ENCODE results near the gene KCTD3.
A peak's percentile ranks its signal among the peaks of the same experiment; 100 is the strongest.

KCTD3 gene

DNA sequence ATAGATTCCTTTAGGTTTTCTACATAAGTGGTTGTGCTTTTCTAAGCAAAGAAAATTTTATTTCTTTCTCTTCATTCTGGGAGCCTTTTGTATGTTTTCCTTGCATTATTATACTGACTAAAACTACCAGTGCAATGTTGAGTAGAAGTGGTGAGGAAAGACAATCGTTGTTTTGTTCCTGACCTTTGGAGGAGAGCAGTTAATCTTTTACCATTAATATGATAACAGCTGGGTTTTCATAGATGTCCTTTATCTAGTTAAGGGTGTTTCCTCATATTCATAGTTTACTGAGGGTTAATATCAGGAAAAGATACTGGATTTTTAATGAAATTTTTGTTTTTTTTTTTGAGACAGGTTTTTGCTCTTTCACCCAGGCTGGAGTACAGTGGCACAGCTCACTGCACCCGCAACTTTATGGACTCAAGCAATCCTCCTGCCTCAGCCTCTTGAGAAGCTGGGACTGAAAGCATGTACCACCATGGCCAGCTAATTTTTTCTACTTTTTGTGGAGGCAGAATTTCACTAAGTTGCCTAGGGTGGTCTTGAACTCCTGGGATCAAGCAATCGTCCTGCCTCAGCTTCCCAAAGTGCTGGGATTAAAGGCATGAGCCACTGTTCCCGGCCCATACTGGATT is 9.0 kb upstream of the KCTD3 start:
- DNase-seq, result no peak

DNA sequence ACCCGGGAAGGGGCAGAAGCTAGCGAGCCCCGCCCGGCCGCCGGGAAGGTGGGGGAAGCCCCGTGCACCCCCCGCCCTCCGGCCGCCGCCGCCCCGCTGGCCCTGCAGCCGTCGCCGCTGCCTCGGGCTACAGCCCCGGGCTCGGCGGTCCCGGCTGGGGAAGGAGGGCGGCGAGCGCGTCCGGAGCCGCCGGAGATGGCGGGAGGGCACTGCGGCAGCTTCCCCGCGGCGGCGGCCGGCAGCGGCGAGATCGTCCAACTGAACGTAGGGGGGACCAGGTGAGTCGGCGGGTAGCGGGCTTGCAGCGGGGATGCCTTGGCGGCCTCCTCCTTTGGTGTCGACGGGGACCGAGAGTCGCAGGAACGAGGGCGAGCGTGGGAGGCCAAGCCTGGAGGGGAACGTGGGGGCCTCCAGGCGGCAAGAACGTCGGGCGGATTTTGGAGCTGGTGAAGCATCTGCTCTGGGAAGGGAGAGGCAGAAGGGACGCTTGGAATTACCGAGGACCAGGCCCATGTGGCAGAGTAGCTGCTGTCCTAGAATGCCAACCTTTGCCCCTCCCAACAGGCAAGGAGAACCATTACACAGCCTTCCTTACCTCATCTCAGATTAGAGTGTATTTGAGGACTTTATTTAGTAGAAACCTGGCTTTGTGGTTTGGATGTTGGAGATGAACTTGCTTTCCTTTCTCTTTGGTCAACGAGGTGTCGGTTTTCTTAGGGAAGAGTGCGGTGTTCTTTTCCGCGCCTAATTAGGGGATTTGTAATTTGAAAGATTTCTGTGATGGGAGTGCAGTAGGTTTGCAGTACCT is 591 bp downstream of the KCTD3 start:
- peak; percentile 65 for DNase-seq

DNA sequence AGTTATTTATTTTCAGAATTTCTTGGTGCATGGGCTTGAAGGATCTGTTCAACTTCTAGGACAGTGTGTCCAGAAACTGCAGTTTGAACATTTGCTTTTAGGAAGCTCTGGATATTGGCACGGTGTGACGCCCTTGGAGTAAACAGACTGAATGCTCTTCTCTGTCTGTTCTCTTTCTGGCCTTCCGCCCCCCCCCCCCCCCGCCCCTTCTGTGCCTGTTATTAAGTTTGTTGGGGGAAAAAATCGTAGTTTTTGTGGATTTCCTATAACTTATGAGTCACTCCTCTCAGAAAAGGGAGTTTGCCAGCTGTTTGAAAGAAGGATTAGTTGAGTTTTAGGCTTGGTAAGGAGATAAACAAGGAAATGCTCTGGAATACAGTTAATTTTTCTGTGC is 1.2 kb downstream of the KCTD3 start:
- no peak for DNase-seq

DNA sequence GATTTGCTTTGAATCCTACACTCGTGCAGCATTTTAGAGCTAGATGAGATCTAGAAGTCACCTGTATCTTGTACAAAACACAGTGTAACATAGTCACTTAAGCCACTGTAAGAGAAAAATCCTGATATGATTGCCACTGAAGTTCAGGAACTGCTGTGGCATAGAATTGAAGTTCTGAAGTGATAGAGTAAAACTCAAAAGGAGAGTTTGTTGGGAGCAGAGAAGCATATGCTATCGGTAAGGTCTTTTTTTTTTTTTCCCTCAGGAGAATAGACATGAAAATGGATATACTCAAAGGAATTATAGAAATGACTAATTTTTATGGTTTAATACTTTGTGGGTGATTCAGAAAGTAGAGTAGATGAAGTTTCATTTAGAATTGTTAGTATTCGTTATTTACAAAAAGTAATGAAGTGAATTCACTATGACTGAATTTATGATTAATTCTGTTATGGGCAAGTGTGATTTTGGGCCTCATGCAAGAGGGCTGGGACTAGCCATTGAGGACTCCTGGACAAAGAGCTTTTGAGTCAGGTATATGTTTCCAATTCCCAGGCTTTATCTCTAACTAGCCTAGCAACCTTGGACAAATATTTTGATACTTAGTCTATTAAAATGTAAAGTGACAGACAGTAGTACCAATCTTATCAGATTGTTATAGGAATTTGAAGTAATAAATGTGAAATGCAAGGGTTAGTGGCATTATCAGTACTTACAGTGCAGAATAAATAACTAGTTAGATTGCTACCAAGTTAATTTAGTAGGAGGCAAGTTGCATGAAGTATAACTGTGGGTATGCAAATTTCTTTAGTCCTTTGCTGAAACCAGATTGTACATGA is 3.1 kb downstream of the KCTD3 start:
- no peak for DNase-seq

DNA sequence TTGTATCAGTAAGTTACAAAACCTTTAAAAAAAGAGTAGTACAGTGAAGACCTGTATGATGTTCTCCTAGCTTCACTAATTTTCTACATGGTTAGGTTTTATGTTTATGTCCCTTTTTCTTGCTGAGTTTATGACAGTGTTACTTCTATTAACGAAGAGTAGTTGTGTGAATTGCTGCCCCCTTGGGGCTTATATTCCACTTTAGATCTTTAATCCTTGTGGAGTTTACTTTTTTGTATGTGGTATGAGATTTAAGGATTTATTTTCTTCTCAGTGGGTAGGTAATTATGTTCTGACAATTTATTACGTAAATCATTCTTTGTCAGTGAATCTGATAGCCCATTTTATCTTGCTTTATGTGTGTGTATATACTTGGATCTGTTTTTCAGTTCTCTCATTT is 14.8 kb downstream of the KCTD3 start:
- DNase-seq, result no peak

DNA sequence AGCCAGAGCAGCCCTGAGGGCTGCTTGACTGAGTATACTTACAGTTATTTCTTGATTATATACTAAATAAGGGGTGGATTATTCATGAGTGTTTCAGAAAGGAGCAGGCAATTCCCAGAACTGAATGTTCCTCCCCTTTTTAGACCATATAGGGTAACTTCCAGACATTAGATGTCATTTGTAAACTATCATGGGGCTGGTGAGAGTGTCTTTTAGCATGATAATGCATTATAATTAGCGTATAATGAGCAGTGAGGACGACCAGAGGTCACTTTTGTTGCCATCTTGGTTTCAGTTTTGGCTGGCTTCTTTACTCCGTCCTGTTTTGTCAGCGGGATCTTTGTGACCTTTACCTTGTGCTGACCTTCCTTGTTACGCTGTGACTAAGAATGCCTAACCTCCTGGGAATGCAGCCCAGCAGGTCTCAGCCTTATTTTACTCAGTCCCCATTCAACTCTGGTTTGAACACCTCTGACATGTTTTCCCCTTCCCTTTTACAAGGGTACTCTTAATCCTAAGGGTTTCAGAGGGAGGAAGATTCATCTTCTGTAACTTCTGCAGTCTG is 16.2 kb downstream of the KCTD3 start:
- no peak for DNase-seq

DNA sequence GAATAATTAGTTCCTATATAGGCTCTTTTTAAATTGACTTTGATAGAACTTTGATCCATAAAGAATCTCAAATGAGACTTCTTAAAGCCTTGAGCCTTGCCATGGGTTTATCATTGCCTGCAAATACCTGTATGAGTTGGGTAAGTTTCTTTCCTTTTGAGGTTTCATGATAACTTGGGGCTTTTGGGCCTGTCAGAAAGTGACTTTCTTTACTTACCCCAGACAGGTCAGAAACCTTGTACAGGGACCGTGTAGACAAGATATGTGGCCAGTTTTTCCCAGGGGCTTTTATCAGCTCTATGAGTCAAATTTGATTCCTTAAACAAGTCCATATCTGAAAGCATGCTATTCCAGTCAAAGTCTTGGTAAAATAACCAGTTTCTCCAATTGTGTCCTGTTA is 17.3 kb downstream of the KCTD3 start:
- no peak for DNase-seq

DNA sequence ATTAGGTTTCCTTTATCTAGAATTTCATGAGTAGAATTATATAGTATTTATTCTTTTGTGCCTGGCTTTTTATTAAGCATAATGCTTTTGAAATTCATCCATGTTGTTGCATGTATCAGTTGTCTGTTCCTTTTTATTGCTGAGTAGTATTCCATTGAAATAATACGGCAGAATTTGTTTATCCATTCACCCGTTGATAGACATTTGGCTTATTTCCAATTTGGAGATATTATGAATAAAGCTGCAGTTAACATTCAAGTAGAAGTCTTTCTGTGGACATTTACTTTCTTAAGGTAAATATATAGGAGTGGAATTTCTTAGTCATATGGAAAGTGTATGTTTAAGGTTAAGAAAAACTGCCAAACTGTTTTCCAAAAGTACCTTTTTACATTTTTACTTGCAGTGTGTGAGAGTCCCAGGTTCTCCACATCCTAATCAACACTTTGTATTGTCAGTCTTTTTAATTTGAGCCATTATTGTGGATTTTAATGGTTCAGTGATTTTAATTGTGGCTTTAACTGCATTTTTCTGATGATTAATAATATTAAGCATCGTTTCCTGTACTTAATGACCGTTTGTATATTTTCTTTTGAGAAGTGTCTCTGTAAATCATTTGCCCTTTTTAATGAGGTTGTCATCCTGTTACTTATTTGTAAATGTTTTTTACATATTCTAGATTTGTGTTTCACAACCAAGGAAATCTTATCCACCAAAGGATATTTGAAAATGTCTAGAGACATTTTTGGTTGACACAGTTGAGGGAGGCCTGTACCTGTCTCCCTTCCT is 22.7 kb downstream of the KCTD3 start:
- DNase-seq, result no peak

DNA sequence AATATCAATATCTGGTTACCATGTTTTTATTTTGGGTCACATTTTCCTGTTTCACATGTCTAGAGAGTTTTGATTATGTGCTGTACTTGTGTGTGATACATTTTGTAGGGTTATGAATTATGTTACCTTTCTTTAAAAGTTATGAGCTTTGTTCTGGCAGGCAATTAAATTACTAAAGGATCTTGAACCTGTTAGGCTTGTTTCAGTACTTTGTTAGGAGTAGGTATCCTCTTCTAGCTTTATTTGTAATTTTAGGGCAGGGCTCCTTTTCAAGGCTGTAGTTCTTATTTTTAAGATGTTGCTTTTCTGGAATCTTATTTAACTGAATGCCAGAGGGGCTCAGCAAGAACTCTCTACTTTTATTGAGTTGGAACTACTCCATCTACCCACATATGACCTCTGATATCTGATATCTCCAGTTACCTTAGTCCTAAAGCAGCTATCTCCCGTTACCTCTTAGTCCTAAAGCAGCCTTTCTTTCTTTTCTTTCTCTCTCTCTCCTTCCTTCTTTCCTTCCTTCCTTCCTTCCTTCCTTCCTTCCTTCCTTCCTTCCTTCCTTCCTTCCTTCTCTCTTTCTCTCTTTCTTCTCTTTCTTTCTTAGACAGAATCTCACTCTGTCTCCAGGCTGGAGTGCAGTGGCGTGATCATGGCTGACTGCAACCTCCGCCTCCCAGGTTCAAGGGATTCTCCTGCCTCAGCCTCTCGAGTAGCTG is 23.8 kb downstream of the KCTD3 start:
- DNase-seq, result no peak

DNA sequence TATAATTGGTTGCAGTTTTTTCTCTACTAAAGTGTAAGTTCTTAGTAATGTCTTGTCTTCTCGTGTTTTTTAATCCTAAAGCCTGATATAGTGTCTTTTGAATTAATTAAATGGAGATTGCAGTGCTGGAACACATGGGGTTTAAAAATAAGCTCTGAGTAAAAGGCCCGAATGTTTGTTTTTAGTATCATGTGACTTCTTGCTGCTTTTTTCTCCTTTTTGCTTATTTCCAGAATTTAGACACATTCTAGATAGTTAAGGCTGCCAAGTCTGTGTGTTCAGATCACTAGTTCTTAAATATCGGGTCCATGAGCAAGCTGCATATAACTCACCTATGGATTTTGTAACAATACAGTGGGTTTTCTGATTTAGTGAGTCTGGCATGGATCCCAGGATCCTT is 27.5 kb downstream of the KCTD3 start:
- DNase-seq, result no peak

DNA sequence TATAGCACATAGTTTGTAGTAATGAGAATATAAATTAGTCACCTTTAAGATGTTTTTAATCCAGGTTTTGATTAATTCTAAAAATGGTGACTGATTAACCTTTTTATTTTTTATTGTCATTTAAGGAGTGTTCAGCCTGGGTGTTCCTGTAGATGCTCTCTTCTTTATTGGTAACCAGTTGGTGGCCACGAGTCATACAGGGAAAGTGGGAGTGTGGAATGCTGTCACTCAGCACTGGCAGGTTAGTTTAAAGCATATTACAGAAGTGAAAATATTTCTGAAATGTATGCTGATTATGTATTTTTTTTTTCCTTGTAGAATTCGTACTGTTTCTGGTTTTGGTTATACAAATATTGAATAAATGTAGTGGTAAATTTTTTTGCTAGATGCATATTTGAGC is 28.1 kb downstream of the KCTD3 start:
- no peak for DNase-seq

DNA sequence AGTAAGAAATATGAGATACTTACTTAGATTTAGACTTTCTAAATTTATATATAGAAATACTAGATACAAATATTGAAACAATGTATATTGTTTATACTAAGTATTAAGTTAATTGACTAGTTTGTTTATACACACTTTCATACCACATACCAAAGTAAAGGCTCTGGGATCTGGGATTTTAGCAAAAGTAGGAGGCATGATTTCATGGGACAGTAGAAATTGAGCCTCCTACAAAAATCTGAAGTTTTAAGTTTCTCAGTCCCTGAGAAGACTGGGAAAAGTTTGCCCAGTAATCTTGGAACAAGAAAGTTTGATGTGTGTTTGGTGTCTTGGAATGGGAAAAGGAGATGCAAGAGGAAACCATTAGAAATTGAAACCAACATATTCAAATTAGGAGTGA is 30.9 kb downstream of the KCTD3 start:
- DNase-seq, result no peak

DNA sequence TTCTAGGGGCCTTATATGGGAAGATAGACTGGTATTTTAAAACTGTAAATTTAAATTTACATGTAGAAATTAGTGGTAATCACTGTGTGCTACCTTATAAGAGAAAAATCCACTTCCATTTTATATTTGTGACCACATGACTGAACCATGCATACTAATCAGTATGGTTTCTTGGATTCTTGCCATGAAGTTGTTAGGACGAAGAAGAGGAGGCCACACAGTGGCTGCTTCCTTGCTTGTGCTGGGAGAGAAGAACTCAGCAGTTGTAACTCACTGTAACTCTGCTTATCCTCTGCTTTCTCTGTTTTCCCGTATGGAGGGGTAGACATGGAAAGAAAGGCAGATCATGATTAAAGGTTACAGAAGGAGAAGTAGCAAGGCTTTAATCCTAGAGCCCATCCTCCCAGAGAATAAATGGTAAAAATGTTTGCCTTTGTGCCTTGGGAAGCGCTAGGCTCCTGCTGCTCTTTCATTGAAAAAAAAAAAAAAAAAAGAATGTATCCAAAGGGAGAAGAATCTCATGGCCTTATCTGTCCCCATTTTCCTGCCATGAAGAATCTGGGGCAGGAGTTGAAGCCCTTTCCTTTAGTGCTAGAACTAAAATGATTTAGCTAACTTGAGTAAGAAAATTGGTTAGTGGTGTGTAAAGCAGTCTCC is 32.4 kb downstream of the KCTD3 start:
- no peak for DNase-seq

DNA sequence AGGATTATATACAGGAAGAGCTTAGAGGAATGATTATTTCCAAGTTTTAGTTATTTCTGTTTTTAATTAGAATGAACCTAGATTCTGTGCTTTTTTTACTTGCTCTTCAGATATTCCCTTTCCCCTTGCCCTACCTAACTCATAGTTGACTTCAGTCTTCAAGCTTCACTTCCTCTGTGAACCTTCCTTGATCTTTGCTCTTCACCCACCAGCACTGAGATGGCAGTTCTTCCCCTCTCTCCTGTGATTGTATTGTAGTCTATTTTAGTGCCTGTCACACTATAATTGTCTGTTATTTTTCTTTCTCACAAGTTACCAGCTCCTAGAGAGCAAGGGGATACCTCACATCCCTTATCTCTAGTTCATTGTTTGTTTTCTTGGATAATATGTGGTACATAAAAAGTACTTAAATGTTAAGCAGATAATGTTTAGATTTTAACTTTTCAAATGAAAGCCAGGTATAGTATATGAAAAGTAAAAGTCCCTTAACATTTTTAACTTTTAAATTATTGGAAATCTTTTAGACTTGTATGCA is 33.2 kb downstream of the KCTD3 start:
- no peak for DNase-seq

DNA sequence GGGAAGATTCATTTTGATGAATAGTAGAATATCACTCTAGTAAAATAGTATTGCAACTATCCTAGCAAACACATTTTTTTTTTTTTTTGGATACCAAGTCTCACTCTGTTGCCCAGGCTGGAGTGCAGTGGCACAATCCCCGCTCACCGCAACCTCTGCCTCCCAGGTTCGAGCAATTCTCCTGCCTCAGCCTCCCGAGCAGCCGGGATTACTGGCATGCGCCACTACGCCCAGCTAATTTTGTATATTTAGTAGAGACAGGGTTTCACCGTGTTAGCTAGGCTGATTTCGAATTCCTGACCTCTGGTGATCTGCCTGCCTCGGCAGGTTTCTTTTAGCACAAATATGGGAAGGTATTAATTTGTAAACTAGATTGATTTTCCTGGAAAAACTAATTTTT is 33.8 kb downstream of the KCTD3 start:
- DNase-seq, result no peak

DNA sequence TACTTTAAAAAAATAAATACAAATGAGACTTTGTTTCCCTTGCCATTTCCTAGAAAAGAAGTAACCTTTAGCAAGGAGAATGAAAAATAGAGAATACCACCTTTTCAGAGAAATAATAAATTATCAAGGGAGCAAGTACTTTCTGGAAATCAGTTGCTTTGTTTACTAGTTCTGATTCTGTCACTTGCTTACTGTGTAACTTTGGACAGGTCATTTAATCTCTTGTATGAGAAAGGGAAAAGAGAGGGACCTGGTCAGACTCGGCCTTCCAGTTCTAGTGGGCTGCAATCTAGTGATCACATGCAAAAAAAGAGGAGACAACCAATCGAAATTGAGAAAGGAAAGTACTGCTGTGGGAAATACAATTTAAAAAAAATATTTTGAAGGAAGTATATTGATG is 34.2 kb downstream of the KCTD3 start:
- no peak for DNase-seq

DNA sequence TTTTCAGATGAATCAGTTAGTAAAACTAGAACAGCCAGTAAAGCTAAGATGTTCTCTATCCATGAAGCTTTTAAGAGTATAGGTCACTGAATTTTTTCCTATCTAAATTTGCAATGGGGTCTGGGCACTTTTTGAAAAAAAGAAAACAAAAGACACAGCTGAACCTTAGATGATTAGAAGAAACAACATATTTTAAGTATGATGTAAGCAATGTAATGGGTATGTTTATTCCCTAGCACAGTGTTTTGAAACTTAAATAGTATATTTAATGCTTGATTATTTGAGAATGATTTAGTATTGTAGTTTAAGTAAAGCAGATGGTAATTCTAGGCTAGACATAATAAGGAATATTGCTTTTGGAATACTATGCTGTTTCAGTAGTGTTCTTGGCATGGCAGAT is 36.2 kb downstream of the KCTD3 start:
- no peak for DNase-seq

DNA sequence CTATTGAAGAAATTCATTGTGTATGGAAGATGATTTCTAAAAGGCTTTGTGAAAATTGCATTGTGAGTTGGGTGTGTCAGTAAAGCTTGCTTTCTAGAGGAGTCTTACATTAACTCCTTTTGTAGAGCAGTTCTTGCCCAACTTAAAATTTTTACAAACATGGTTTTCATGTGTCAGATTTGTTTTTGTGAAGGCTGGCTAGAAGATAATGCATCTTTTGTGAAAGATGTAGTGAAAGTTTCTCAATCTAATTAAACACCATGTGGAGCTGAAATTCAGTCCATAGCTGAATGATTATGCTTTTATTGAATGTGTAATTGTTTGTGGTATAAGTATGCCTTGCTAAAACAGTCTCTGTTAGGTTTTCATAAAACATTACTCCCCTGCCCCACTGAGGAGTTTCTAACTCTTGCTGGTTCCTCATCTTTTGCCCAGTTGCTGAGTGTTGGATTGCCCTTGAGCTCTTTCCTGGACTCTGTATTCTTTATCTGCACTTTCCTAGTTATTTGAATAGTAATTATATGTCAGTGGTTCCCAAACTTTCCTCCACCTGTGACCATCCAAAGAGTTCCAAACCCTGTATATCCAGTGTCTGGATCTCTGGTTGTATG is 38.0 kb downstream of the KCTD3 start:
- no peak for DNase-seq

DNA sequence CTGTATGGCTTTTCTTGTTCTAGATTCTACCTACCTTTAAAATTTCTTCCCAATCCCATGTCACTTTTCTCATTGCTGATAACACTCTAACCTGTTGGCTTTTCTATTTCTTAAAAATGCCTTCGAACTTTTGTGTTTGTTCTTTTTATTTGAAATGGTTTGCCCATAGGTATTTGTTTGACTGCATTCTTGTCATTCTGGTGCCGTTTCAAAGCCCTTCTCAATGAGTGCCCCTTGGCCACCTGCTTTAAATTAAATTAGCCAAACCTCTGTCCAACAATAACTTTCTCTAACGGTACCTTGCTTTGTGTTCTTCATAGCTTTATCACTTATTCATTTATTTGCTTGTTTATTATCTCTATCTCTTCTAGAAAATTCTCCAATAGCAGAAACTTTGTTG is 38.9 kb downstream of the KCTD3 start:
- DNase-seq, result no peak

DNA sequence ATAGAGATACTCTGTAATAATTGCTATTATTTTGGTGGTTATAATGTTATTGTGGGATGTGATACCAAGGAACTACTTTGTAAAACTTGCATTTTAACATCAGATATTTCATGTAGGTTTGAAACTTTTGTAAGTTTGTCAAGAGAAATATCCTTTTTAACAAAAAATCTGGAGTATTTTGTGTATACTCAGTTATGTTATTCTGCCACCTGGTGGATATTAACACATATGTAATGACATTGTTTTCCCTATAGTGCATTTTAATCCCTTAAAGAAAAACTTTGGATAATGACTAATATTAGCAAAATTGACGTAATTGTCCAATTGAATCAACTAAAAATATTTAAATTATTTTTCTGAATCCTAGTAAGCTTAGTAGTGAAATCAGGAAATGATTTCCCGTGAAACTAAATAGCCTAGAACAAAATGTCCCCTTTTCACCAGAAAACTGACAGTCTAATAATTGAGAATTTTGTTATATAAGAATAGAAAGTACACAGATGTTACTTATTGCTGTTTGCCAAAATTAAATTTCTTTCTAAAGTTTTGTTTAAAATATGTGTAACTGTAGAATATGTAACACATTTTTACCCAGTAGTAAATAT is 39.6 kb downstream of the KCTD3 start:
- no peak for DNase-seq
